Activated naive CD4-positive, alpha-beta T cell treated with anti-CD3 and anti-CD28 coated beads, Interleukin-2, amount 50 U/mL, for 24 hours (primary cell): ENCODE results near the gene SERPIND1.

Source experiments
- H3K27ac Mint-ChIP-seq: one replicate; pipeline ENCODE4 v1.8.0; 2021; ENCODE audit warnings: mild to moderate bottlenecking, mixed read lengths
- H3K27me3 Mint-ChIP-seq: one replicate; pipeline ENCODE4 v1.8.0; 2021; ENCODE audit warnings: mixed read lengths
- H3K36me3 Mint-ChIP-seq: one replicate; pipeline ENCODE4 v1.8.0; 2021; ENCODE audit warnings: mixed read lengths
- H3K4me1 Mint-ChIP-seq: one replicate; pipeline ENCODE4 v1.8.0; 2021; ENCODE audit warnings: mixed read lengths
- H3K4me3 Mint-ChIP-seq: one replicate; pipeline ENCODE4 v1.8.0; 2021; ENCODE audit warnings: mild to moderate bottlenecking, mixed read lengths
- H3K9me3 Mint-ChIP-seq: one replicate; pipeline ENCODE4 v1.8.0; 2021; ENCODE audit warnings: mixed read lengths

SERPIND1 gene

GRCh38 chr22:20741634-20742581 lies 32.0 kb upstream of the SERPIND1 start:
- Mint-ChIP-seq H3K36me3 (peaks cover 17% of the 10 kb centered on the region), H3K4me1 (peaks cover 5% of the 10 kb centered on the region), H3K9me3 (no peaks in the 10 kb centered on the region), H3K27ac (no peak overlapping the region), H3K27me3 (no peaks in the 10 kb centered on the region), H3K4me3 (no peak overlapping the region)

- H3K9me3 Mint-ChIP-seq, result no peaks in the 10 kb centered on the region
- H3K27ac Mint-ChIP-seq, result no peak overlapping the region
- peaks cover 5% of the 10 kb centered on the region for H3K4me1 Mint-ChIP-seq
- H3K4me3 Mint-ChIP-seq, result no peak overlapping the region
- peaks cover 17% of the 10 kb centered on the region for H3K36me3 Mint-ChIP-seq
- H3K27me3 Mint-ChIP-seq, result no peaks in the 10 kb centered on the region
Measured at GRCh38 chr22:20742764-20743163, 31.1 kb upstream of the SERPIND1 start.

GRCh38 chr22:20744456-20744855 lies 29.5 kb upstream of the SERPIND1 start:
- Mint-ChIP-seq H3K9me3 (no peaks in the 10 kb centered on the region), H3K27ac (no peak overlapping the region), H3K4me1 (no peaks in the 10 kb centered on the region), H3K4me3 (no peak overlapping the region), H3K36me3 (peaks cover 10% of the 10 kb centered on the region), H3K27me3 (no peaks in the 10 kb centered on the region)

- H3K4me3 Mint-ChIP-seq, result no peak overlapping the region
- H3K4me1 Mint-ChIP-seq, result no peaks in the 10 kb centered on the region
- H3K9me3 Mint-ChIP-seq, result no peaks in the 10 kb centered on the region
- H3K36me3 Mint-ChIP-seq, result peaks cover 10% of the 10 kb centered on the region
- no peaks in the 10 kb centered on the region for H3K27me3 Mint-ChIP-seq
- H3K27ac Mint-ChIP-seq, result peak overlapping the region; percentile 35
Measured at GRCh38 chr22:20745119-20745518, 28.8 kb upstream of the SERPIND1 start.

- H3K27ac Mint-ChIP-seq, result no peak overlapping the region
- H3K4me3 Mint-ChIP-seq, result no peak overlapping the region
- H3K27me3 Mint-ChIP-seq, result no peaks in the 10 kb centered on the region
- peaks cover 7% of the 10 kb centered on the region for H3K36me3 Mint-ChIP-seq
- no peaks in the 10 kb centered on the region for H3K9me3 Mint-ChIP-seq
- H3K4me1 Mint-ChIP-seq, result no peaks in the 10 kb centered on the region
Measured at GRCh38 chr22:20746431-20747189, 27.3 kb upstream of the SERPIND1 start.

GRCh38 chr22:20747223-20747622 lies 26.7 kb upstream of the SERPIND1 start:
- Mint-ChIP-seq H3K36me3 (peaks cover 7% of the 10 kb centered on the region), H3K9me3 (no peaks in the 10 kb centered on the region), H3K4me3 (no peak overlapping the region), H3K27me3 (no peaks in the 10 kb centered on the region), H3K27ac (no peak overlapping the region), H3K4me1 (no peaks in the 10 kb centered on the region)

- Mint-ChIP-seq H3K4me1 (no peaks in the 10 kb centered on the region), H3K4me3 (no peak overlapping the region), H3K36me3 (peaks cover 7% of the 10 kb centered on the region), H3K27ac (no peak overlapping the region), H3K27me3 (no peaks in the 10 kb centered on the region), H3K9me3 (no peaks in the 10 kb centered on the region)
Measured at GRCh38 chr22:20748082-20748481, 25.8 kb upstream of the SERPIND1 start.

GRCh38 chr22:20748731-20749428 lies 25.0 kb upstream of the SERPIND1 start:
- no peak overlapping the region for H3K4me3 Mint-ChIP-seq
- peaks cover 9% of the 10 kb centered on the region for H3K36me3 Mint-ChIP-seq
- H3K27ac Mint-ChIP-seq, result peak overlapping the region; percentile 23

GRCh38 chr22:20749453-20749852 lies 24.5 kb upstream of the SERPIND1 start:
- Mint-ChIP-seq H3K9me3 (no peaks in the 10 kb centered on the region), H3K4me3 (no peak overlapping the region), H3K36me3 (peaks cover 9% of the 10 kb centered on the region), H3K4me1 (no peaks in the 10 kb centered on the region), H3K27ac (peak overlapping the region; percentile 51), H3K27me3 (no peaks in the 10 kb centered on the region)

More at GRCh38 chr22:20748731-20749428, 25.0 kb upstream of the SERPIND1 start:
- H3K4me1 Mint-ChIP-seq, result no peaks in the 10 kb centered on the region
- no peaks in the 10 kb centered on the region for H3K27me3 Mint-ChIP-seq
- no peaks in the 10 kb centered on the region for H3K9me3 Mint-ChIP-seq

GRCh38 chr22:20750461-20751184 lies 23.3 kb upstream of the SERPIND1 start:
- H3K27ac Mint-ChIP-seq, result peak overlapping the region; percentile 8
- H3K36me3 Mint-ChIP-seq, result peaks cover 9% of the 10 kb centered on the region
- H3K4me3 Mint-ChIP-seq, result no peak overlapping the region
- H3K4me1 Mint-ChIP-seq, result no peaks in the 10 kb centered on the region
- no peaks in the 10 kb centered on the region for H3K27me3 Mint-ChIP-seq
- H3K9me3 Mint-ChIP-seq, result no peaks in the 10 kb centered on the region

GRCh38 chr22:20751185-20751851 lies 22.6 kb upstream of the SERPIND1 start:
- no peak overlapping the region for H3K27ac Mint-ChIP-seq
- H3K27me3 Mint-ChIP-seq, result no peaks in the 10 kb centered on the region
- H3K36me3 Mint-ChIP-seq, result peaks cover 9% of the 10 kb centered on the region
- H3K9me3 Mint-ChIP-seq, result no peaks in the 10 kb centered on the region
- H3K4me3 Mint-ChIP-seq, result no peak overlapping the region
- no peaks in the 10 kb centered on the region for H3K4me1 Mint-ChIP-seq

- H3K9me3 Mint-ChIP-seq, result no peaks in the 10 kb centered on the region
- H3K4me1 Mint-ChIP-seq, result no peaks in the 10 kb centered on the region
- no peaks in the 10 kb centered on the region for H3K27me3 Mint-ChIP-seq
- no peak overlapping the region for H3K27ac Mint-ChIP-seq
- H3K4me3 Mint-ChIP-seq, result no peak overlapping the region
- H3K36me3 Mint-ChIP-seq, result peaks cover 7% of the 10 kb centered on the region
Measured at GRCh38 chr22:20752104-20752741, 21.7 kb upstream of the SERPIND1 start.

- Mint-ChIP-seq H3K4me3 (no peak overlapping the region), H3K4me1 (no peaks in the 10 kb centered on the region), H3K9me3 (no peaks in the 10 kb centered on the region), H3K36me3 (peaks cover 7% of the 10 kb centered on the region), H3K27me3 (no peaks in the 10 kb centered on the region), H3K27ac (no peak overlapping the region)
Measured at GRCh38 chr22:20752873-20753272, 21.0 kb upstream of the SERPIND1 start.

GRCh38 chr22:20756846-20757245 lies 17.1 kb upstream of the SERPIND1 start:
- Mint-ChIP-seq H3K36me3 (peaks cover 5% of the 10 kb centered on the region), H3K4me1 (no peaks in the 10 kb centered on the region), H3K27me3 (no peaks in the 10 kb centered on the region)

More at GRCh38 chr22:20756846-20757245, 17.1 kb upstream of the SERPIND1 start:
- Mint-ChIP-seq H3K27ac (no peak overlapping the region), H3K9me3 (no peaks in the 10 kb centered on the region), H3K4me3 (no peak overlapping the region)
